ENCODE results near the gene ZYG11B. TPM values are rescaled to one million over a fixed set of nuclear protein-coding genes. Genes with fewer than 3 reads are reported as not detected.
"Not testable (repeated sequence)": the region's sequence is repeated elsewhere in the genome, so short reads cannot be mapped to it uniquely, and the experiment has no call there.

Gene ZYG11B
- total and polyA plus RNA-seq, 9 donors: 22.2 to 43.9 (median 32.8) TPM

DNA sequence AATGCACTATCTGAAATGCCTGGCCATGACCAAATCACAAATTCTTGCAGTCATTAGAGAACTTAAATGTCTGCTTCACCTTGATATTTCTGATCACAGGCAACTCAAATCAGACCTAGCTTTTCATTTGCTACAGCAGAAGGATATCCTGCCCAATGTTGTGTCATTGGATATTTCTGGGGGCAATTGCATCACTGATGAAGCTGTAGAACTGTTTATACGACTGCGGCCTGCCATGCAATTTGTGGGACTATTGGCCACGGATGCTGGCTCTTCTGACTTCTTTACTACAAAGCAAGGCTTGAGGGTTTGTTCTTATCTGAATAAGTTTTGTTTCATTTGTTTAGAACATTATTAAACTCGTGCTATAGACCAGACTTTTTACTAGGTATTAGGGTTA lies 131.2 kb downstream of the ZYG11B start:
- H3K27me3 ChIP-seq (ENCODE audit: control insufficient read depth, insufficient read depth, low read length): no peaks in the 10 kb centered on the region
- H3K27ac ChIP-seq (ENCODE audit: low read length): no peak overlapping the region
- no peaks in the 10 kb centered on the region for H3K4me1 ChIP-seq (ENCODE audit: control insufficient read depth, insufficient read depth, low read length)
- WGBS (ENCODE audit: insufficient coverage): no CpG with 5 or more reads among the region's 4 CpGs
- no peak for DNase-seq
- H3K4me3 ChIP-seq (ENCODE audit: low read length): no peak overlapping the region
- no peaks in the 10 kb centered on the region for H3K9me3 ChIP-seq (replicated peaks; ENCODE audit: control insufficient read depth, low read depth, low read length)
- H3K36me3 ChIP-seq (ENCODE audit: control insufficient read depth, insufficient read depth, low read length): no peaks in the 10 kb centered on the region

- no CpG with 5 or more reads among the region's 2 CpGs for WGBS (ENCODE audit: insufficient coverage)
- peak; percentile 12 for DNase-seq
- no peak overlapping the region for H3K4me3 ChIP-seq (ENCODE audit: low read length)
- H3K4me1 ChIP-seq (ENCODE audit: control insufficient read depth, insufficient read depth, low read length): no peaks in the 10 kb centered on the region
- no peaks in the 10 kb centered on the region for H3K27me3 ChIP-seq (ENCODE audit: control insufficient read depth, insufficient read depth, low read length)
- no peaks in the 10 kb centered on the region for H3K9me3 ChIP-seq (replicated peaks; ENCODE audit: control insufficient read depth, low read depth, low read length)
- no peaks in the 10 kb centered on the region for H3K36me3 ChIP-seq (ENCODE audit: control insufficient read depth, insufficient read depth, low read length)
- H3K27ac ChIP-seq (ENCODE audit: low read length): no peak overlapping the region
Measured at GRCh38 chr1:52862666-52863458, 136.6 kb downstream of the ZYG11B start.

DNA sequence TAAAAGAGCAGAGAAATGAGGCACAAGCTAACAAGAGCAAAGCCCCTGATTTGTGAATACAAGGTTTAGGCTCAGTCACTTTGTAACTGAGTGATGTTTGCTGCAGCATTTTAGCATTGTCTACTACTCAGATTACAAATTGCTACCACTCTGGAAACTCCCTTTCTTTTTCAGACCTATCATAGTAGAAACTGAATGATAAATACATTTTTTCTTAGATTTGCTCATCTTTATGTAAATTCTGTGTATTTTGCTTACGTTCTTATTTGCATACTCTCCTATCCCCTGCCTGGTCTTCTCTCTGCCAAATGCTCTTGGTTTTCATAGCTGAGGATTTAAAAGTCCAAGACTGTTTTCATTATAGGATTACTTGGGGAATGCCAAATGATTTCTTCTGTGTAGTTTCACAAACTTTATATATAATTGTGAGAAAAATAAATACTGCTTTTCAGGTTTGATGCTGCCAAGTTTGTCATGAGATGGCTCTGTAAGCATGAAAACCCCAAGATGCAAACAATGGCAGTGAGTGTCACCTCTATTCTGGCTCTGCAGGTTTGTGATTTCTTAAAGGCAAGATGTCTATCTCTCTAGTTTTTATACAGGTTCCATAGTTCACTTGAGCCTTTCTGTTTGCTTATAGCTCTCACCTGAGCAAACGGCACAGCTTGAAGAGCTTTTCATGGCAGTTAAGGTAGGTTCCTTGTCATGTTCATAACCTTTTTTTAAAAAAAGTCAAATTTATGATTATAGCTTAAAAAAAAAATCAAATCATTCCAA lies 141.0 kb downstream of the ZYG11B start:
- no peak for DNase-seq
- Histone ChIP-seq H3K27ac (ENCODE audit: low read length) (no peak overlapping the region), H3K9me3 (replicated peaks; ENCODE audit: control insufficient read depth, low read depth, low read length) (no peaks in the 10 kb centered on the region), H3K27me3 (ENCODE audit: control insufficient read depth, insufficient read depth, low read length) (no peaks in the 10 kb centered on the region), H3K4me3 (ENCODE audit: low read length) (no peak overlapping the region), H3K4me1 (ENCODE audit: control insufficient read depth, insufficient read depth, low read length) (no peaks in the 10 kb centered on the region), H3K36me3 (ENCODE audit: control insufficient read depth, insufficient read depth, low read length) (no peaks in the 10 kb centered on the region)
- WGBS (ENCODE audit: insufficient coverage): no CpG with 5 or more reads among the region's 2 CpGs

DNA sequence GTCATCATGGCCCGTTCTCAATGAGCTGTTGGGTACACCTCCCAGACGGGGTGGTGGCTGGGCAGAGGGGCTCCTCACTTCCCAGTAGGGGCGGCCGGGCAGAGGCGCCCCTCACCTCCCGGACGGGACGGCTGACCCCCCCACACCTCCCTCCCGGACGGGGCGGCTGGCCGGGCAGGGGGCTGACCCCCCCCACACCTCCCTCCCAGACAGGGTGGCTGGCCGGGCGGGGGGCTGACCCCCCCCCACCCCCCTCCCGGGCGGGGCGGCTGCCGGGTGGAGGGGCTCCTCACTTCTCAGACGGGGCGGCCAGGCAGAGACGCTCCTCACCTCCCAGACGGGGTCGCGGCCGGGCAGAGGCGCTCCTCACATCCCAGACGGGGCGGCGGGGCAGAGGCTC lies 143.5 kb downstream of the ZYG11B start:
- DNase-seq; H3K27me3 ChIP-seq (ENCODE audit: control insufficient read depth, insufficient read depth, low read length): not testable (repeated sequence)
- 100% methylated on average over 1 of the region's 29 CpGs for whole genome bisulfite sequencing (ENCODE audit: insufficient coverage)

GRCh38 chr1:52876843-52877242 lies 150.6 kb downstream of the ZYG11B start:
- Histone ChIP-seq H3K9me3 (replicated peaks; ENCODE audit: control insufficient read depth, low read depth, low read length) (no peaks in the 10 kb centered on the region), H3K27me3 (ENCODE audit: control insufficient read depth, insufficient read depth, low read length) (no peaks in the 10 kb centered on the region), H3K4me3 (ENCODE audit: low read length) (no peak overlapping the region), H3K36me3 (ENCODE audit: control insufficient read depth, insufficient read depth, low read length) (no peaks in the 10 kb centered on the region), H3K4me1 (ENCODE audit: control insufficient read depth, insufficient read depth, low read length) (no peaks in the 10 kb centered on the region), H3K27ac (ENCODE audit: low read length) (no peak overlapping the region)
- 20% methylated on average over 1 of the region's 2 CpGs for WGBS (ENCODE audit: insufficient coverage)
- DNase-seq: no peak

More for the DNA sequence above, 143.5 kb downstream of the ZYG11B start:
- not testable (repeated sequence) for H3K4me3 ChIP-seq (ENCODE audit: low read length); H3K36me3 ChIP-seq (ENCODE audit: control insufficient read depth, insufficient read depth, low read length); H3K4me1 ChIP-seq (ENCODE audit: control insufficient read depth, insufficient read depth, low read length); H3K9me3 ChIP-seq (replicated peaks; ENCODE audit: control insufficient read depth, low read depth, low read length); H3K27ac ChIP-seq (ENCODE audit: low read length)

Other genes starting within 250 kb of the ZYG11B start
- 86.0 TPM for gene TUT4, start 173.4 kb upstream of the ZYG11B start, total RNA-seq
- 100 to 1,000 TPM in 2 of 8 donors, 10 to 100 TPM in 6; 51.8 to 121 (median 70.1) TPM for gene TUT4, start 173.4 kb upstream of the ZYG11B start, polyA plus RNA-seq (ENCODE audit: insufficient read depth in 1 of 8, insufficient read length in 8 of 8, low replicate concordance in 1 of 8)
- gene GPX7, start 124.1 kb upstream of the ZYG11B start, total RNA-seq: 146 TPM
- gene GPX7, start 124.1 kb upstream of the ZYG11B start, polyA plus RNA-seq (ENCODE audit: insufficient read depth in 1 of 8, insufficient read length in 8 of 8, low replicate concordance in 1 of 8): 100 to 1,000 TPM; 140 to 164 (median 151) TPM
- 1.8 TPM for gene SHISAL2A, start 93.3 kb upstream of the ZYG11B start, total RNA-seq
- gene SHISAL2A, start 93.3 kb upstream of the ZYG11B start, polyA plus RNA-seq (ENCODE audit: insufficient read depth in 1 of 8, insufficient read length in 8 of 8, low replicate concordance in 1 of 8): 1 to 10 TPM; 1.3 to 6.5 (median 2.8) TPM
- 8.7 TPM for gene COA7, start 28.1 kb upstream of the ZYG11B start, total RNA-seq
- 10 to 100 TPM; 12.5 to 18.8 (median 15.6) TPM for gene COA7, start 28.1 kb upstream of the ZYG11B start, polyA plus RNA-seq (ENCODE audit: insufficient read depth in 1 of 8, insufficient read length in 8 of 8, low replicate concordance in 1 of 8)
- gene ZYG11A, start 116.3 kb downstream of the ZYG11B start, total RNA-seq: under 0.01 TPM
- under 1 TPM in 6 of 8 donors, not detected in 2; 0.02 to 0.21 (median 0.06) TPM for gene ZYG11A, start 116.3 kb downstream of the ZYG11B start, polyA plus RNA-seq (ENCODE audit: insufficient read depth in 1 of 8, insufficient read length in 8 of 8, low replicate concordance in 1 of 8)
- gene ECHDC2, start 195.3 kb downstream of the ZYG11B start, total RNA-seq: 43.1 TPM
- 100 to 1,000 TPM in 2 of 8 donors, 10 to 100 TPM in 6; 34.7 to 125 (median 69.7) TPM for gene ECHDC2, start 195.3 kb downstream of the ZYG11B start, polyA plus RNA-seq (ENCODE audit: insufficient read depth in 1 of 8, insufficient read length in 8 of 8, low replicate concordance in 1 of 8)
- 69.7 TPM for gene SCP2, start 200.8 kb downstream of the ZYG11B start, total RNA-seq
- 10 to 100 TPM; 71.6 to 85.3 (median 76.1) TPM for gene SCP2, start 200.8 kb downstream of the ZYG11B start, polyA plus RNA-seq (ENCODE audit: insufficient read depth in 1 of 8, insufficient read length in 8 of 8, low replicate concordance in 1 of 8)